Measurements from ENCODE around the gene DPF1. TPM values are rescaled to one million over a fixed set of nuclear protein-coding genes. Genes with fewer than 3 reads are reported as not detected.

Gene DPF1
- total RNA-seq, 1 donor from 2014 or later = not detected

- no peaks in the 10 kb centered on the region for H3K4me1 ChIP-seq
- DNase-seq (ENCODE audit: low spot score in 2 of 2) = no peak
- peaks cover 30 to 73% of the 10 kb centered on the region in 2 donors for H3K36me3 ChIP-seq
- no peaks in the 10 kb centered on the region for H3K27me3 ChIP-seq
- intact Hi-C loops (cut with DNase I) = no loop called here
- no peaks in the 10 kb centered on the region for H3K9me3 ChIP-seq
- no peak for TF ChIP-seq CTCF (IDR thresholded peaks at IDR 0.05)
- H3K27ac ChIP-seq = no peak overlapping the region
- H3K4me3 ChIP-seq = no peak overlapping the region
These were observed 21.5 kb downstream of the DPF1 start for GRCh38 chr19:38202504-38202903.

GRCh38 chr19:38201731-38202130, 22.3 kb downstream of the DPF1 start:
- intact Hi-C loops (cut with DNase I) = no loop called here
- TF ChIP-seq CTCF (IDR thresholded peaks at IDR 0.05) = no peak
- no peak overlapping the region for H3K27ac ChIP-seq
- no peak for DNase-seq (ENCODE audit: low spot score in 2 of 2)
- H3K4me1 ChIP-seq = no peaks in the 10 kb centered on the region
- peaks cover 30 to 73% of the 10 kb centered on the region in 2 donors for H3K36me3 ChIP-seq
- H3K9me3 ChIP-seq = no peaks in the 10 kb centered on the region
- no peaks in the 10 kb centered on the region for H3K27me3 ChIP-seq
- H3K4me3 ChIP-seq = no peak overlapping the region

GRCh38 chr19:38199340-38199739, 24.7 kb downstream of the DPF1 start:
- H3K27me3 ChIP-seq = no peaks in the 10 kb centered on the region
- DNase-seq (ENCODE audit: low spot score in 2 of 2) = no peak
- no peaks in the 10 kb centered on the region for H3K9me3 ChIP-seq
- intact Hi-C loops (cut with DNase I) = no loop called here
- H3K4me1 ChIP-seq = no peaks in the 10 kb centered on the region
- TF ChIP-seq CTCF (IDR thresholded peaks at IDR 0.05) = no peak
- no peak overlapping the region for H3K4me3 ChIP-seq
- H3K36me3 ChIP-seq = peaks cover 26 to 53% of the 10 kb centered on the region in 2 donors
- no peak overlapping the region for H3K27ac ChIP-seq

GRCh38 chr19:38197937-38198704, 25.9 kb downstream of the DPF1 start:
- peaks cover 30 to 51% of the 10 kb centered on the region in 2 donors for H3K36me3 ChIP-seq
- intact Hi-C loops (cut with DNase I) = no loop called here
- H3K27ac ChIP-seq = no peak overlapping the region

GRCh38 chr19:38196948-38197656, 26.9 kb downstream of the DPF1 start:
- Histone ChIP-seq H3K9me3 (no peaks in the 10 kb centered on the region), H3K27ac (no peak overlapping the region), H3K4me3 (no peak overlapping the region), H3K27me3 (no peaks in the 10 kb centered on the region), H3K4me1 (no peaks in the 10 kb centered on the region), H3K36me3 (peaks cover 30 to 44% of the 10 kb centered on the region in 2 donors)
- DNase-seq (ENCODE audit: low spot score in 2 of 2) = no peak
- intact Hi-C loops (cut with DNase I) = no loop called here
- TF ChIP-seq CTCF (IDR thresholded peaks at IDR 0.05) = no peak

More at GRCh38 chr19:38197937-38198704, 25.9 kb downstream of the DPF1 start:
- Histone ChIP-seq H3K4me1 (no peaks in the 10 kb centered on the region), H3K9me3 (no peaks in the 10 kb centered on the region), H3K4me3 (no peak overlapping the region), H3K27me3 (no peaks in the 10 kb centered on the region)
- DNase-seq (ENCODE audit: low spot score in 2 of 2) = no peak
- TF ChIP-seq CTCF (IDR thresholded peaks at IDR 0.05) = no peak

Measured in ascending aorta (tissue), 2 donors.